Heart left ventricle (tissue), 16 donors: ENCODE results near the gene GRIK5. TPM values are rescaled to one million over a fixed set of nuclear protein-coding genes. Genes with fewer than 3 reads are reported as not detected.

Experiments used
- ATAC-seq, 4 donors: fragments of 200-7000 bp; cut with Tn5 transposase; one replicate each; pipeline ENCODE4 v1.9.1; 2020 to 2022; ENCODE audit warnings: moderate library complexity in 4 of 4, mild to moderate bottlenecking in 3 of 4, moderate number of reproducible peaks in 1 of 4
- DNase-seq, 5 donors: peaks; one replicate each; pipeline ENCODE4 v3.0.0-alpha.2; 2020
- H3K27ac ChIP-seq, 12 donors: fragments of 200-600 bp; sonication (generic) in 4 of 12; one replicate each; pipeline versions ENCODE4 v1.5.0 to v1.8.0; 2016 to 2022; ENCODE audit warnings: mild to moderate bottlenecking in 2 of 12
- H3K27me3 ChIP-seq, 9 donors: fragments of 200-600 bp; sonication (generic) in 2 of 9; one replicate each; pipeline versions ENCODE4 v1.5.1 to v1.8.0; 2016 to 2022; ENCODE audit warnings: mild to moderate bottlenecking in 3 of 9
- H3K36me3 ChIP-seq, 9 donors: fragments of 200-600 bp; sonication (generic) in 2 of 9; one replicate each; pipeline versions ENCODE4 v1.5.0 to v1.8.0; 2018 to 2022; ENCODE audit warnings: mild to moderate bottlenecking in 2 of 9
- H3K4me1 ChIP-seq, 12 donors: fragments of 200-600 bp; sonication (generic) in 4 of 12; one replicate each; pipeline versions ENCODE4 v1.5.0 to v1.8.0; 2016 to 2022; ENCODE audit warnings: mild to moderate bottlenecking in 3 of 12
- H3K4me3 ChIP-seq, 12 donors: fragments of 200-600 bp; sonication (generic) in 4 of 12; one replicate each; pipeline versions ENCODE4 v1.5.0 to v1.8.0; 2017 to 2022; ENCODE audit warnings: mild to moderate bottlenecking in 9 of 12, moderate library complexity in 4 of 12
- H3K9me3 ChIP-seq, 12 donors: fragments of 200-600 bp; sonication (generic) in 4 of 12; one replicate each; pipeline versions ENCODE4 v1.5.0 to v1.8.0; 2016 to 2022; ENCODE audit warnings: mild to moderate bottlenecking in 1 of 12
- POLR2A ChIP-seq, 2 donors: fragments of 450-650 bp; IDR thresholded peaks; one replicate each; pipeline ENCODE4 v1.6.1; 2017; ENCODE audit warnings: antibody characterized with exemption in 2 of 2, mild to moderate bottlenecking in 2 of 2, moderate library complexity in 2 of 2
- WGBS, 4 donors: extraction: QIAGEN DNeasy Blood & Tissue Kit in 2 of 4; methylation state at CpG; one replicate each; pipeline versions ENCODE4 v1.1.5 to v1.1.7; 2013 to 2018; 5-methylcytosine and 5-hydroxymethylcytosine counted together
- intact Hi-C, 10 donors: fragments of 100-400 bp; cut with DNase I; formaldehyde crosslinking; loops; one replicate each; pipeline versions ENCODE4 v1.11.1 to v1.14.2; 2022
- polyA plus RNA-seq, 2 donors: library from polyadenylated mRNA; stranded (reverse); fragments of 200-250 nt; gene quantifications; one replicate each; pipeline ENCODE4 v1.2.3, GENCODE V29; 2013
- total RNA-seq, 9 donors: library from RNA; depleted of rRNA in 2 of 9; stranded (reverse); fragments of >200 nt in 2 of 9; fragmentation: NEBNext Ultra II Directional in 3 of 9; extraction: Animal tissue kit (Norgen Biotek cat#: 25700) in 3 of 9; gene quantifications; one replicate each; pipeline versions ENCODE4 v1.1.0 to v1.2.4, GENCODE V29; 2016 to 2023
- TF ChIP-seq, protein P1 (sequence below), 12 donors: fragments of 200-600 bp; sonication (generic) in 4 of 12; IDR thresholded peaks; one replicate each; pipeline versions ENCODE4 v1.5.0 to v1.8.0; 2018 to 2022; ENCODE audit warnings: antibody characterized with exemption in 12 of 12, mild to moderate bottlenecking in 5 of 12
- donor health status: ischemic (EF 13 %, LVEDD 7.1; RV severe dilation, severe dysfunction).
- donor health status: healthy with polysubstance abuse.
- donor health status: DM: no; HTN: yes; CAD: no.
- donor health status: DM: no; HTN: no; CAD: no.
- donor health status: ischemic (EF 25% LVEDD 6.9; RV normal size, moderate dysfunction).
- donor health status: ischemic (EF 25% LVEDD 5.7; RV mildly dilated, moderate dysfunction).
- donor health status: healthy.
- donor health status: DM: yes; HTN: yes; CAD: no.
- donor health status: ischemic (EF 35%, LVEDD 5.7; RV mildly dilated, moderate dysfunction).
- donor health status: nonischemic (EF 11% LVEDD 7.7; RV severe dilation, severe dysfunction).
- donor health status: DM: yes; HTN: yes; CAD: no.
- donor health status: PGD.
- donor health status: ischemic (EF 29% LVEDD 5.4; RV normal size, mild dysfunction).
- donor health status: nonischemic (EF 23%, LVEDD 6.1; RV moderate dilation, normal function).

The GRIK5 gene
- total and polyA plus RNA-seq, 11 donors = 0.28 to 9.0 (median 2.5) TPM

DNA sequence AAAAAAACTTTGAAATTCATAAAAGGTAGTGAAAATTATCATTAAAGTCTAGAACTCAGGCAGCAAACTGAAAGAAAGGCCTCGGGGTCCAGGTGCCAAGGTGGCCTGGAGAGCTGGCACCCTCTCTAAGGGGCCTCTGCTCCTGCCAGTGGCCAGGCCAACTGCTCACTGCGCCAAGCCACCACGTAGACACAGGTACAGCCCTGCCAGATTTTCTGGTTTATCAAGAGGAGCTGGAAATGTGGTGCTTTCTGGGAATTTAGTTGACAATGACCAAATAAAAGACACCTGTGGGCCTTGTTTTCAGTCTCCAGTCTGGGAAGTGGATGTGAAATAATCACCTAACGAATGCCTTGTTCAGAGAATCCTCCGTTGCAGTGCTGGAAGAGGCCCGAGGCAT is 28.8 kb upstream of the GRIK5 start:
- peaks cover 0 to 39% (median 13%) of the 10 kb centered on the region in 9 donors for H3K27me3 ChIP-seq
- ATAC-seq (no peak), DNase-seq (no peak)
- no peaks in the 10 kb centered on the region for H3K9me3 ChIP-seq
- no peak overlapping the region for H3K27ac ChIP-seq
- 78 to 87% (median 83%) methylated on average over 6 of the region's 6 CpGs for WGBS, 4 donors
- H3K36me3 ChIP-seq = peaks cover 0 to 34% (median 0%) of the 10 kb centered on the region in 9 donors
- peaks cover 0 to 8% (median 0%) of the 10 kb centered on the region in 12 donors for H3K4me1 ChIP-seq
- intact Hi-C loops = no loop called here
- TF ChIP-seq POLR2A (IDR thresholded peaks at IDR 0.05) = no peak
- TF ChIP-seq, protein P1, sequence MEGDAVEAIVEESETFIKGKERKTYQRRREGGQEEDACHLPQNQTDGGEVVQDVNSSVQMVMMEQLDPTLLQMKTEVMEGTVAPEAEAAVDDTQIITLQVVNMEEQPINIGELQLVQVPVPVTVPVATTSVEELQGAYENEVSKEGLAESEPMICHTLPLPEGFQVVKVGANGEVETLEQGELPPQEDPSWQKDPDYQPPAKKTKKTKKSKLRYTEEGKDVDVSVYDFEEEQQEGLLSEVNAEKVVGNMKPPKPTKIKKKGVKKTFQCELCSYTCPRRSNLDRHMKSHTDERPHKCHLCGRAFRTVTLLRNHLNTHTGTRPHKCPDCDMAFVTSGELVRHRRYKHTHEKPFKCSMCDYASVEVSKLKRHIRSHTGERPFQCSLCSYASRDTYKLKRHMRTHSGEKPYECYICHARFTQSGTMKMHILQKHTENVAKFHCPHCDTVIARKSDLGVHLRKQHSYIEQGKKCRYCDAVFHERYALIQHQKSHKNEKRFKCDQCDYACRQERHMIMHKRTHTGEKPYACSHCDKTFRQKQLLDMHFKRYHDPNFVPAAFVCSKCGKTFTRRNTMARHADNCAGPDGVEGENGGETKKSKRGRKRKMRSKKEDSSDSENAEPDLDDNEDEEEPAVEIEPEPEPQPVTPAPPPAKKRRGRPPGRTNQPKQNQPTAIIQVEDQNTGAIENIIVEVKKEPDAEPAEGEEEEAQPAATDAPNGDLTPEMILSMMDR (IDR thresholded peaks at IDR 0.05) = no peak
- H3K4me3 ChIP-seq = no peak overlapping the region

DNA sequence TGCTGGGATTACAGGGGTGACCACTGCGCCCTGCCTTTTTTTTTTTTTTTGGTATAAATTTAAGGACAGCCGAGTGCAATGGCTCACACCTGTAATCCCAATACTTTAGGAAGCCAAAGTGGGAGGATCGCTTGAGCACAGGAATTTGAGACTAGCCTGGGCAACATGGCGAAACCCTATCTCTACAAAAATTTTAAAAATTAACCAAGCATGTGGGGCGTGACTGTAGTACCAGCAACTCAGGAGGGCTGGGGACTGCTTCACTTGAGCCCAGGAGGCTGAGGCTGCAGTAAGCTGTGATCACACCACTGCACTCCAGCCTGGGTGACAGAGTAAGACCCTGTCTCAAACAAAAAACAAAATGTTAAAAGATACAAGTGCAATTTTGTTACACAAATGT is 27.5 kb upstream of the GRIK5 start:
- no peak for TF ChIP-seq POLR2A (IDR thresholded peaks at IDR 0.05)
- TF ChIP-seq, protein P1 (IDR thresholded peaks at IDR 0.05) = no peak
- DNase-seq (no peak), ATAC-seq (no peak)
- Histone ChIP-seq H3K36me3 (peaks cover 0 to 40% (median 0%) of the 10 kb centered on the region in 9 donors), H3K4me3 (no peak overlapping the region), H3K4me1 (peaks cover 0 to 9% (median 0%) of the 10 kb centered on the region in 12 donors), H3K27ac (no peak overlapping the region), H3K27me3 (peaks cover 0 to 39% (median 13%) of the 10 kb centered on the region in 9 donors), H3K9me3 (no peaks in the 10 kb centered on the region)
- intact Hi-C loops = no loop called here
- WGBS, 4 donors = 74 to 83% (median 81%) methylated on average over 5 of the region's 5 CpGs

DNA sequence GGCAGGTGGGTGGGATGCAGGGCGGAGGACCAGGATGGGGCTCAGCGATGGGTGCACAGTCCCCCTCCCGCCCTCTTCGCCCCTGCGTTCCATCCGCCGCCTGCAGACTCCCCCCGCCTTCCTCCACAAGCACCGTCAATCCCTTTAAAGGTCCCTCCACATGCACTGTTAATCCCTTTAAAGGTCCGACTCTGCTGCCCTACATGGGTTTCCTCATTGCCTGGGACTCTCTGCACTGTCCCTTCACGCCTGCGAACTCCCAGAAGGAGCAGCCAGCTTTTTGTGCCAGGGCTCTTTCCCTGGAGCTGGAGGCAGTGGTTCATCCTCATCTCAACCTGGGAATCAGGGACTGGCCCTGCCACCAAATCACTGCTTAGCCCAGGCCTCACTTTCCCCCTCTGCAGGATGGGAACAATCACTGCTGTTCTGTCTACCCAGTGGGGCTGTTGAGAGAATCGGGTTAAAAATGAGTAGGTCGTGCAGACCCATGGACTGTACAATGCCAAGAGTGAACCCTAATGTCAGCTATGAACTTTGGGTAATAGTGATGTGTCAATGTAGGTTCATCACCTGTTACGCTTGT is 26.3 kb upstream of the GRIK5 start:
- 25 to 45% (median 35%) methylated on average over 10 to 15 of the region's 15 CpGs for WGBS, 4 donors
- H3K4me3 ChIP-seq = no peak overlapping the region
- H3K27ac ChIP-seq = peak overlapping the region in 1 of 12 donors; percentile 37
- H3K27me3 ChIP-seq = peaks cover 0 to 39% (median 13%) of the 10 kb centered on the region in 9 donors
- no peak for DNase-seq
- ATAC-seq = peak in 1 of 4 donors; percentile 8
- intact Hi-C loops = no loop called here
- H3K36me3 ChIP-seq = peaks cover 0 to 40% (median 0%) of the 10 kb centered on the region in 9 donors
- no peaks in the 10 kb centered on the region for H3K9me3 ChIP-seq
- TF ChIP-seq, protein P1 (IDR thresholded peaks at IDR 0.05) = no peak
- no peak for TF ChIP-seq POLR2A (IDR thresholded peaks at IDR 0.05)
- peaks cover 0 to 19% (median 0%) of the 10 kb centered on the region in 12 donors for H3K4me1 ChIP-seq

DNA sequence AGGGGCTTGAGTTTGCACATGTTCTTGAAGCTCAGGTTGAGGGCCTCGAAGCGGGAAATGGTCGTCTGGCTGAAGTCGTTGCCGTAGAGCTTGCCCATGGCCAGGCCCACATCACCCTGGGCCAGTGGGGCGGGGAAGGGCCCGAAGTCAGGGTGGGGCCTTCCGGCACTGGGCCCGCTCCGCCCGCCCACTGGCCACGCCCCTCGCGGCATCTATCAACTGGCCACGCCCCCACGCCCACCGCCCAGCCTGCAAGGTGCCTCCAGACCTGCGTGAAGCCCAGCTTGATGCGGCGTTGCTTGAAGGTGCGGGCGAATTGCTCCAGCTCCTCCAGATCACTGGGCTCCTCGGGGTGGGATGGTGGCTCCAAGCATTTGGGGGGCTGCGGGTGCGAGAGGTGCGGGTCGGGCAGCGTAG is 25.8 kb upstream of the GRIK5 start:
- Histone ChIP-seq H3K27ac (peak overlapping the region in 1 of 12 donors; percentile 37), H3K4me1 (peaks cover 0 to 19% (median 0%) of the 10 kb centered on the region in 12 donors), H3K27me3 (peaks cover 0 to 38% (median 13%) of the 10 kb centered on the region in 9 donors), H3K36me3 (peaks cover 0 to 40% (median 0%) of the 10 kb centered on the region in 9 donors), H3K9me3 (no peaks in the 10 kb centered on the region), H3K4me3 (no peak overlapping the region)
- ATAC-seq (no peak), DNase-seq (no peak)
- intact Hi-C loops = no loop called here
- 8 to 23% (median 17%) methylated on average over 10 to 28 of the region's 28 CpGs for WGBS, 4 donors
- TF ChIP-seq POLR2A (IDR thresholded peaks at IDR 0.05) = no peak
- TF ChIP-seq, protein P1 (IDR thresholded peaks at IDR 0.05) = no peak
